NCI-H2081 (cell line): ENCODE measurements around the gene PTK7.
"Not testable (repeated sequence)": the region's sequence is repeated elsewhere in the genome, so short reads cannot be mapped to it uniquely, and the experiment has no call there.

Experiments
- DNase-seq, 2 experiments: peaks; one replicate each; lab custom pipeline; 2025; lab: John Stamatoyannopoulos, UW

PTK7 gene

GRCh38 chr6:43075670-43076463 is at the start of gene PTK7:
Gene PTK7 (plus strand): TSS chr6:43076314. CDS start chr6:43076489, 175 bp downstream.
- peak; percentile 69 to 79 for DNase-seq

GRCh38 chr6:43026365-43026764 is 49.7 kb upstream of the PTK7 start:
- no peak for DNase-seq

- DNase-seq: no peak
Observed at GRCh38 chr6:43029120-43029519, 47.0 kb upstream of the PTK7 start.

- no peak for DNase-seq
Observed at GRCh38 chr6:43032326-43032725, 43.8 kb upstream of the PTK7 start.

GRCh38 chr6:43033496-43034189 is 42.5 kb upstream of the PTK7 start:
- no peak for DNase-seq

- DNase-seq: no peak
Observed at GRCh38 chr6:43034190-43034525, 42.0 kb upstream of the PTK7 start.

GRCh38 chr6:43035495-43036194 is 40.5 kb upstream of the PTK7 start:
- DNase-seq: no peak

- no peak for DNase-seq
Observed at GRCh38 chr6:43036712-43037111, 39.4 kb upstream of the PTK7 start.

- DNase-seq: no peak
Observed at GRCh38 chr6:43037197-43037596, 38.9 kb upstream of the PTK7 start.

- DNase-seq: no peak
Observed at GRCh38 chr6:43037706-43038105, 38.4 kb upstream of the PTK7 start.

GRCh38 chr6:43038727-43039126 is 37.4 kb upstream of the PTK7 start:
- no peak for DNase-seq

GRCh38 chr6:43040542-43041257 is 35.4 kb upstream of the PTK7 start:
- no peak for DNase-seq

- DNase-seq: not testable (repeated sequence)
Observed at GRCh38 chr6:43041475-43041874, 34.6 kb upstream of the PTK7 start.

GRCh38 chr6:43043310-43043709 is 32.8 kb upstream of the PTK7 start:
- no peak for DNase-seq

- DNase-seq: no peak
Observed at GRCh38 chr6:43045371-43045930, 30.7 kb upstream of the PTK7 start.

GRCh38 chr6:43047998-43048397 is 28.1 kb upstream of the PTK7 start:
- DNase-seq: no peak

- no peak for DNase-seq
Observed at GRCh38 chr6:43050981-43051380, 25.1 kb upstream of the PTK7 start.

GRCh38 chr6:43052225-43052841 is 23.8 kb upstream of the PTK7 start:
- no peak for DNase-seq

- no peak for DNase-seq
Observed at GRCh38 chr6:43052842-43053544, 23.1 kb upstream of the PTK7 start.

- DNase-seq: peak; percentile 94 to 96
Observed at GRCh38 chr6:43053545-43054205, 22.4 kb upstream of the PTK7 start, which contains the start of gene CUL7. Gene CUL7 (minus strand): TSS chr6:43053851. CDS start chr6:43052788, 1,063 bp downstream.
